ENCODE measurements around the gene GOLGA3.

DNA sequence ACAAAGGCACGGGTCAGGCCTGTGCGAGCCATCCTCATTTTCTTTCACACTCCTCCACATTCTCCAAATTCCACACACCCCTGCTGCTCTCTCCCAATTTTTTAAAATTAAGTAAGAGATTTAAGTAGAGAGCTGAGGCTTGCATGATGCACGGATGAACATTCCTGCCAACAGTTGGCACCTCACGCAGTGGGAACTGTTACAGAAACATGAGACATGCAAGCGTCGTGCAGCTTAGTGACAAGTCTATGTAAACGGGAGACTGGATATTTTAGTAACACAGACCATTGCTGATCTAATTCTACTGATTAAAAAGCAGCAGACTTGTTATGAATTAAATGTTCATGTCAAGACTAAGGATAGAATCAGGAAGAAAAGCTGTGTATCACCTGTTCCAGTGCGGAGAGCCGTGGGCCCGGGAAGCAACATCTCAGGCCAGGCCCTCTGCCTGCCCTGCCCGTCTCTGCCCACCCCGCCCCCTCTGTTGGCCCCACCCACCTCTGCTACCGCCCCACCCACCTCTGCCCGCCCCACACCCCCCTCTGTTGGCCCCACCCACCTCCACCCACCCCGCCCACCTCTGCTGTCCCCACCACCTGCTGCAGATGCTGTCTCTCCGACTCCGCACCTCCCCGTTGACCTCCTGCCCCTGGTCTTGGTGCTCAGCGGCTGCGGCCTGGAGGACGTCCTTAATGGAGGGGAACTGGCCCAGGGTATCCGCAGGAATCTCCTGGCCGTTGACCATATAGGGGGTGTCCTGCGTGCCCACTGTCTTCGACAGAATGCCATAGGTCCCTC, 21.2 kb downstream of the GOLGA3 start:
- TF ChIP-seq, protein P1, sequence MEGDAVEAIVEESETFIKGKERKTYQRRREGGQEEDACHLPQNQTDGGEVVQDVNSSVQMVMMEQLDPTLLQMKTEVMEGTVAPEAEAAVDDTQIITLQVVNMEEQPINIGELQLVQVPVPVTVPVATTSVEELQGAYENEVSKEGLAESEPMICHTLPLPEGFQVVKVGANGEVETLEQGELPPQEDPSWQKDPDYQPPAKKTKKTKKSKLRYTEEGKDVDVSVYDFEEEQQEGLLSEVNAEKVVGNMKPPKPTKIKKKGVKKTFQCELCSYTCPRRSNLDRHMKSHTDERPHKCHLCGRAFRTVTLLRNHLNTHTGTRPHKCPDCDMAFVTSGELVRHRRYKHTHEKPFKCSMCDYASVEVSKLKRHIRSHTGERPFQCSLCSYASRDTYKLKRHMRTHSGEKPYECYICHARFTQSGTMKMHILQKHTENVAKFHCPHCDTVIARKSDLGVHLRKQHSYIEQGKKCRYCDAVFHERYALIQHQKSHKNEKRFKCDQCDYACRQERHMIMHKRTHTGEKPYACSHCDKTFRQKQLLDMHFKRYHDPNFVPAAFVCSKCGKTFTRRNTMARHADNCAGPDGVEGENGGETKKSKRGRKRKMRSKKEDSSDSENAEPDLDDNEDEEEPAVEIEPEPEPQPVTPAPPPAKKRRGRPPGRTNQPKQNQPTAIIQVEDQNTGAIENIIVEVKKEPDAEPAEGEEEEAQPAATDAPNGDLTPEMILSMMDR (IDR thresholded peaks at IDR 0.05) = no peak
- TF ChIP-seq POLR2A (IDR thresholded peaks at IDR 0.05) = no peak
